Measurements from ENCODE around the gene AMZ1.

- TF ChIP-seq CTCF (IDR thresholded peaks at IDR 0.05) (no peak), POLR2A (IDR thresholded peaks at IDR 0.05) (no peak)
Observed at GRCh38 chr7:2661602-2662272, 26.3 kb upstream of the AMZ1 start.

All from body of pancreas (tissue), 4 donors.